ENCODE data around the gene KCND2. TPM values are rescaled to one million over a fixed set of nuclear protein-coding genes. Genes with fewer than 3 reads are reported as not detected.

Gene KCND2
- total RNA-seq, 1 donor from 2014 or later, result 0.79 TPM

- peak; percentile 17 for DNase-seq
Measured at GRCh38 chr7:120412139-120413050, 139.4 kb downstream of the KCND2 start.

- DNase-seq, result no peak
Measured at GRCh38 chr7:120413164-120413563, 140.2 kb downstream of the KCND2 start.

GRCh38 chr7:120417244-120417979, 144.4 kb downstream of the KCND2 start:
- no peak for DNase-seq

- DNase-seq, result no peak
Measured at GRCh38 chr7:120421151-120421651, 148.2 kb downstream of the KCND2 start.

- DNase-seq, result no peak
Measured at GRCh38 chr7:120431016-120431415, 158.0 kb downstream of the KCND2 start.

- DNase-seq, result no peak
Measured at GRCh38 chr7:120436487-120437060, 163.6 kb downstream of the KCND2 start.

- no peak for DNase-seq
Measured at GRCh38 chr7:120441850-120442249, 168.9 kb downstream of the KCND2 start.

GRCh38 chr7:120442838-120443237, 169.9 kb downstream of the KCND2 start:
- no peak for DNase-seq

GRCh38 chr7:120444650-120445049, 171.7 kb downstream of the KCND2 start:
- no peak for DNase-seq

GRCh38 chr7:120445276-120445675, 172.3 kb downstream of the KCND2 start:
- DNase-seq, result no peak

- no peak for DNase-seq
Measured at GRCh38 chr7:120452665-120453064, 179.7 kb downstream of the KCND2 start.

- no peak for DNase-seq
Measured at GRCh38 chr7:120456699-120457098, 183.7 kb downstream of the KCND2 start.

- DNase-seq, result no peak
Measured at GRCh38 chr7:120460949-120461348, 188.0 kb downstream of the KCND2 start.

GRCh38 chr7:120462991-120463390, 190.0 kb downstream of the KCND2 start:
- DNase-seq, result no peak

GRCh38 chr7:120464104-120464503, 191.1 kb downstream of the KCND2 start:
- no peak for DNase-seq

- DNase-seq, result no peak
Measured at GRCh38 chr7:120467676-120468075, 194.7 kb downstream of the KCND2 start.

GRCh38 chr7:120468611-120469010, 195.6 kb downstream of the KCND2 start:
- DNase-seq, result no peak

GRCh38 chr7:120472892-120473291, 199.9 kb downstream of the KCND2 start:
- DNase-seq, result no peak

- no peak for DNase-seq
Measured at GRCh38 chr7:120473352-120473751, 200.4 kb downstream of the KCND2 start.

GRCh38 chr7:120475994-120476393, 203.0 kb downstream of the KCND2 start:
- no peak for DNase-seq

- no peak for DNase-seq
Measured at GRCh38 chr7:120480472-120480871, 207.5 kb downstream of the KCND2 start.

- DNase-seq, result no peak
Measured at GRCh38 chr7:120480930-120481329, 208.0 kb downstream of the KCND2 start.

GRCh38 chr7:120486164-120486563, 213.2 kb downstream of the KCND2 start:
- no peak for DNase-seq

Measured in skin of body (tissue), 2 donors.